GM23338 (cell line): ENCODE data around the gene WDR70.

Experiments used
- EZH2phosphoT487 ChIP-seq: fragments of 200-600 bp; sonication (generic); IDR thresholded peaks from one replicate; pipeline ENCODE4 v1.8.1; 2018; ENCODE audit warnings: antibody characterized with exemption; ENCODE audit not compliant: unreplicated experiment
- JUNB ChIP-seq: IDR thresholded peaks from one replicate; pipeline ENCODE4 v1.6.1; 2016; ENCODE audit warnings: antibody characterized with exemption; ENCODE audit not compliant: unreplicated experiment
- POLR2AphosphoS5 ChIP-seq: IDR thresholded peaks from 2 replicates; pipeline ENCODE4 v1.6.1; 2016; ENCODE audit warnings: antibody characterized with exemption, low read depth
- TF ChIP-seq, protein P1 (sequence below), 2 experiments: fragments of 200-600 bp in 1 of 2; sonication (generic) in 1 of 2; conservative IDR thresholded peaks; 2 replicates each; pipeline versions ENCODE4 v1.5.1 to v1.6.1; 2016 to 2017; ENCODE audit warnings: antibody characterized with exemption in 2 of 2, low read depth in 2 of 2, mild to moderate bottlenecking in 2 of 2, moderate library complexity in 1 of 2

DNA sequence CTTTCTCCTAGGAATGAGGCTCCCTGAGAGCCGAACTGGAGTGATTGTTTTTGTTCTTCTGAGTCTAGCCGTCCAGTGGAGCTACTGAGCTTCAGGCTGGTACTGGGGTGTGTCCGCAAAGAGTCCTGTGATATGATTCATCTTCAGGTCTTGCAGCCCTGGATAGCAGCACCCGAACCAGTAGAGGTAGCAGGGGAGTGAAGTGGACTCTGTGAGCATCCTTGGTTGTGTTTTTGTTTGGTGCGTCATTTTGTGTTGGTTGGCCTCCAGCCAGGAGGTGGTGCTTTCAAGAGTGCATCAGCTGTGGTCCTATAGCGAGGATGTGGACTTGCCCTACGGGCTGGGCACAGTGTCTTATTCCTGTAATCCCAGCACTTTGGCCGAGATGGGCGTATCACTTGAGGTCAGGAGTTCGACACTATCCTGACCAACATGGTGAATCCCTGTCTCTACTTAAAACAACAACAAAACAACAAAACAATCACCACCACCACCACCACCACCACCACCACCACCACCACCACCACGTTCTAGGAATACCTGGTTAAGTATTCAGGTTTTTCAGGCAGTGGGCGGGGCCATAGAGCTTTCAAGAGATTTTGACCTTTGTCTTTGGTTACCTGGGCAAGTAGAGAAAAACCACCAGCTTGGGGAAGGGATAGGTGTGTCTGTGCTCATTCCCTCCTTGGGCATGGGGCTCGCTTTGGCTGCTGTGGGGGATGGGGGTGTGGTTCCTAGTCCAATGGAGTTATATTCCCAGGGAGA is 154.0 kb downstream of the WDR70 start:
- TF ChIP-seq POLR2AphosphoS5, result no peak
- TF ChIP-seq, protein P1, sequence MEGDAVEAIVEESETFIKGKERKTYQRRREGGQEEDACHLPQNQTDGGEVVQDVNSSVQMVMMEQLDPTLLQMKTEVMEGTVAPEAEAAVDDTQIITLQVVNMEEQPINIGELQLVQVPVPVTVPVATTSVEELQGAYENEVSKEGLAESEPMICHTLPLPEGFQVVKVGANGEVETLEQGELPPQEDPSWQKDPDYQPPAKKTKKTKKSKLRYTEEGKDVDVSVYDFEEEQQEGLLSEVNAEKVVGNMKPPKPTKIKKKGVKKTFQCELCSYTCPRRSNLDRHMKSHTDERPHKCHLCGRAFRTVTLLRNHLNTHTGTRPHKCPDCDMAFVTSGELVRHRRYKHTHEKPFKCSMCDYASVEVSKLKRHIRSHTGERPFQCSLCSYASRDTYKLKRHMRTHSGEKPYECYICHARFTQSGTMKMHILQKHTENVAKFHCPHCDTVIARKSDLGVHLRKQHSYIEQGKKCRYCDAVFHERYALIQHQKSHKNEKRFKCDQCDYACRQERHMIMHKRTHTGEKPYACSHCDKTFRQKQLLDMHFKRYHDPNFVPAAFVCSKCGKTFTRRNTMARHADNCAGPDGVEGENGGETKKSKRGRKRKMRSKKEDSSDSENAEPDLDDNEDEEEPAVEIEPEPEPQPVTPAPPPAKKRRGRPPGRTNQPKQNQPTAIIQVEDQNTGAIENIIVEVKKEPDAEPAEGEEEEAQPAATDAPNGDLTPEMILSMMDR (conservative IDR thresholded peaks at IDR 0.05; ENCODE audit: low read depth in 2 of 2), result no peak
- no peak for TF ChIP-seq JUNB
- TF ChIP-seq EZH2phosphoT487, result no peak
